ENCODE measurements around the gene HOXD10. TPM values are rescaled to one million over a fixed set of nuclear protein-coding genes. Genes with fewer than 3 reads are reported as not detected.

The HOXD10 gene
- total RNA-seq, 2 experiments from 2014 or later, result not detected

GRCh38 chr2:176114930-176115625, 1.5 kb upstream of the HOXD10 start:
- CTCF ChIA-PET, result no interaction called here
- POLR2A ChIA-PET, result no interaction called here

- ChIA-PET CTCF (no interaction called here), POLR2A (no interaction called here)
Observed at GRCh38 chr2:176117162-176117822, 714 bp downstream of the HOXD10 start.

- POLR2A ChIA-PET, result no interaction called here
- CTCF ChIA-PET, result no interaction called here
Observed at GRCh38 chr2:176117823-176118371, 1.3 kb downstream of the HOXD10 start.

GRCh38 chr2:176118601-176119339, 2.2 kb downstream of the HOXD10 start:
- ChIA-PET CTCF (no interaction called here), POLR2A (no interaction called here)

GRCh38 chr2:176120364-176121189, 4.0 kb downstream of the HOXD10 start:
- CTCF ChIA-PET, result interaction anchor here (0.9 kb wide), 1 partner anchor 42 kb away, joined by 3 read pairs; no protein-coding TSS in a partner anchor

GRCh38 chr2:176121190-176122051, 4.8 kb downstream of the HOXD10 start:
- CTCF ChIA-PET, result interaction anchor here (1.1 kb wide), 1 partner anchor 10 kb away, joined by 3 read pairs; no protein-coding TSS in a partner anchor
- POLR2A ChIA-PET, result no interaction called here

More at GRCh38 chr2:176120364-176121189, 4.0 kb downstream of the HOXD10 start:
- POLR2A ChIA-PET, result no interaction called here

- CTCF ChIA-PET, result interaction anchor here (1.1 kb wide), 1 partner anchor 9 kb away, joined by 3 read pairs; no protein-coding TSS in a partner anchor
- POLR2A ChIA-PET, result no interaction called here
Observed at GRCh38 chr2:176122052-176122682, 5.6 kb downstream of the HOXD10 start.

GRCh38 chr2:176122683-176123410, 6.3 kb downstream of the HOXD10 start, which contains the start of gene HOXD9:
Gene HOXD9, plus strand, starts transcription at chr2:176122719. Its CDS starts 50 bp downstream, at chr2:176122769.
- ChIA-PET CTCF (no interaction called here), POLR2A (no interaction called here)

- ChIA-PET POLR2A (no interaction called here), CTCF (no interaction called here)
Observed at GRCh38 chr2:176123411-176124109, 7.0 kb downstream of the HOXD10 start.

- CTCF ChIA-PET, result no interaction called here
- POLR2A ChIA-PET, result no interaction called here
Observed at GRCh38 chr2:176124110-176124946, 7.8 kb downstream of the HOXD10 start.

- POLR2A ChIA-PET, result no interaction called here
- CTCF ChIA-PET, result interaction anchor here (2.4 kb wide), 1 partner anchor 526 kb away, joined by 19 read pairs; no protein-coding TSS in a partner anchor
Observed at GRCh38 chr2:176124947-176125771, 8.6 kb downstream of the HOXD10 start.

GRCh38 chr2:176125772-176126054, 9.1 kb downstream of the HOXD10 start:
- CTCF ChIA-PET, result interaction anchor here (2.4 kb wide), 1 partner anchor 525 kb away, joined by 19 read pairs; no protein-coding TSS in a partner anchor
- POLR2A ChIA-PET, result no interaction called here

GRCh38 chr2:176126929-176127773, 10.6 kb downstream of the HOXD10 start:
- CTCF ChIA-PET, result interaction anchor here (0.6 to 2.8 kb wide), 20 partner anchors 14 to 1034 kb away, joined by 3 to 19 read pairs (median 4); no protein-coding TSS in a partner anchor
- POLR2A ChIA-PET, result interaction anchor here (1.2 kb wide), 1 partner anchor 328 kb away, joined by 3 read pairs; no protein-coding TSS in a partner anchor

GRCh38 chr2:176127774-176128072, 11.1 kb downstream of the HOXD10 start:
- POLR2A ChIA-PET, result interaction anchor here (1.2 kb wide), 1 partner anchor 327 kb away, joined by 3 read pairs; no protein-coding TSS in a partner anchor
- CTCF ChIA-PET, result interaction anchor here (1.0 to 2.8 kb wide), 12 partner anchors 14 to 1033 kb away, joined by 3 to 19 read pairs (median 4); no protein-coding TSS in a partner anchor
